ENCODE measurements around the gene TMEM132D. TPM values are rescaled to one million over a fixed set of nuclear protein-coding genes. Genes with fewer than 3 reads are reported as not detected.

TMEM132D gene
- total RNA-seq, 2 donors from 2014 or later, result 4.4 to 14.2 TPM

DNA sequence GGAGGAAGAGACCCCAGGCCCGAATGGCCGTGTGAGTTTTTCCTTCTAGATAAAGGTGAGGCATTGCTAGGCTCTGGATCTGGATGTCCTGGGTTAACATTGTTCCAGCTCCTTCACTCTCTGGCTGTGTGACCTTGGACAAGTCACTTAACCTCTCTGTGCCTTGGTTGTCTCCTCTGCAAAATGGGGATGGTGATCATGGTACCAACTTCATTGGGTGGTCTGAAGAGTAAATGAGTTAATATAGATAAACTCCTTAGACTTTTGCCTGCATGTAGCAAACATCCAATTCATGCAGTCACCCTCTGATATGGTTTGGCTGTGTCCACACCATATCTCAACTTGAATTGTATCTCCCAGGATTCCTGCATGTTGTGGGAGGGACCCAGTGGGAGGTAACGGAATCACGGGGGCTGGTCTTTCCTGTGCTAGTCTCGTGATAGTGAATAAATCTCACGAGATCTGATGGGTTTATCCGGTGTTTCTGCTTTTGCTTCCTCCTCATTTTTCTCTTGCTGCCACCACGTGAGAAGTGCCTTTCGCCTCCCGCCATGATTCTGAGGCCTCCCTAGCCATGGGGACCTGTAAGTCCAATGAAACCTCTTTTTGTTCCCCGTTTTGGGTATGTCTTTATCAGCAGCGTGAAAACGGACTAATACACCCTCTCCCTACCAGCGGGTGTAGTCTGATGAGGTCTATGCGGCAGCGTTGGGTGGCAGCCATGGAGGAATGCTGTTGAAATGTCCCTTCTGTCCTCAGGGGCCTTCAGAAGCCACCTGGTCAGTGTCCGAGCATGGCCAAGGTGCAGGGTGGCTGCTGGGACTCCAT lies 794.4 kb downstream of the TMEM132D start:
- Mint-ChIP-seq H3K27ac (no peak overlapping the region), H3K9me3 (peaks cover 11% of the 10 kb centered on the region), H3K27me3 (ENCODE audit: insufficient read depth) (no peaks in the 10 kb centered on the region), H3K4me1 (no peaks in the 10 kb centered on the region), H3K4me3 (no peak overlapping the region), H3K36me3 (ENCODE audit: low read depth) (peaks cover 9% of the 10 kb centered on the region)
- WGBS, 2 experiments (ENCODE audit: insufficient coverage in 1 of 2, insufficient read length in 1 of 2), result 91 to 96% methylated on average over 14 to 17 of the region's 17 CpGs
- no peaks in the 10 kb centered on the region for H3K36me3 ChIP-seq (ENCODE audit: control insufficient read depth, insufficient read depth, low read length)
- TF ChIP-seq, protein P1, sequence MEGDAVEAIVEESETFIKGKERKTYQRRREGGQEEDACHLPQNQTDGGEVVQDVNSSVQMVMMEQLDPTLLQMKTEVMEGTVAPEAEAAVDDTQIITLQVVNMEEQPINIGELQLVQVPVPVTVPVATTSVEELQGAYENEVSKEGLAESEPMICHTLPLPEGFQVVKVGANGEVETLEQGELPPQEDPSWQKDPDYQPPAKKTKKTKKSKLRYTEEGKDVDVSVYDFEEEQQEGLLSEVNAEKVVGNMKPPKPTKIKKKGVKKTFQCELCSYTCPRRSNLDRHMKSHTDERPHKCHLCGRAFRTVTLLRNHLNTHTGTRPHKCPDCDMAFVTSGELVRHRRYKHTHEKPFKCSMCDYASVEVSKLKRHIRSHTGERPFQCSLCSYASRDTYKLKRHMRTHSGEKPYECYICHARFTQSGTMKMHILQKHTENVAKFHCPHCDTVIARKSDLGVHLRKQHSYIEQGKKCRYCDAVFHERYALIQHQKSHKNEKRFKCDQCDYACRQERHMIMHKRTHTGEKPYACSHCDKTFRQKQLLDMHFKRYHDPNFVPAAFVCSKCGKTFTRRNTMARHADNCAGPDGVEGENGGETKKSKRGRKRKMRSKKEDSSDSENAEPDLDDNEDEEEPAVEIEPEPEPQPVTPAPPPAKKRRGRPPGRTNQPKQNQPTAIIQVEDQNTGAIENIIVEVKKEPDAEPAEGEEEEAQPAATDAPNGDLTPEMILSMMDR (conservative IDR thresholded peaks at IDR 0.05), result no peak
- peak; percentile 41 for DNase-seq
- no peak overlapping the region for H3K4me3 ChIP-seq (ENCODE audit: low read length)
- H3K27me3 ChIP-seq (ENCODE audit: control insufficient read depth, insufficient read depth, low read length, poor library complexity, severe bottlenecking), result no peaks in the 10 kb centered on the region
- H3K4me1 ChIP-seq (ENCODE audit: control insufficient read depth, insufficient read depth, low read length), result no peaks in the 10 kb centered on the region
- H3K9ac ChIP-seq (ENCODE audit: extremely low read depth, low read length, poor library complexity, severe bottlenecking), result no peak overlapping the region
- H3K27ac ChIP-seq (ENCODE audit: low read depth, low read length), result no peak overlapping the region
- peaks cover 7% of the 10 kb centered on the region for H3K9me3 ChIP-seq (ENCODE audit: control insufficient read depth, low read length)

DNA sequence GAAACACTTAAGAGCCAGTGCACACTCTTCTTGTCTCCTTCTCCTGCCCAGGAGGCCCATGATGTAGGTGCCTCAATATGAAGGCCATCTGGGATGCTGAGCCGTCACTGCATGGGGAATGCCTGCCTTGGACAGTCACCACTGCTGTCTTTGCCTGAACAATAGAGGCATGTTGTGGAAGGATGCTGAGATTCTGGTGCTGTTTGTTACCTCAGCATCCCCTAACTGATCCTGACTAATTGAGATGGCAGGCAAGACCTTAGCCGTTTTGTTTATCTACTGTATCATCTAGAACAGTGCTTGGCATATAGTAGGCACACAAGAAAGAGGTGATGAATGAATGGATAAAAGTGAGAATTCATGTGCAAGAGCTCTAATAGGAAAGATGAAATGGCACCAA lies 797.1 kb downstream of the TMEM132D start:
- peak; percentile 28 for DNase-seq
- TF ChIP-seq, protein P1 (conservative IDR thresholded peaks at IDR 0.05), result no peak
- Histone ChIP-seq H3K4me3 (ENCODE audit: low read length) (no peak overlapping the region), H3K4me1 (ENCODE audit: control insufficient read depth, insufficient read depth, low read length) (no peaks in the 10 kb centered on the region), H3K36me3 (ENCODE audit: control insufficient read depth, insufficient read depth, low read length) (no peaks in the 10 kb centered on the region), H3K9ac (ENCODE audit: extremely low read depth, low read length, poor library complexity, severe bottlenecking) (no peak overlapping the region), H3K27me3 (ENCODE audit: control insufficient read depth, insufficient read depth, low read length, poor library complexity, severe bottlenecking) (no peaks in the 10 kb centered on the region), H3K9me3 (ENCODE audit: control insufficient read depth, low read length) (peaks cover 7% of the 10 kb centered on the region), H3K27ac (ENCODE audit: low read depth, low read length) (no peak overlapping the region)
- Mint-ChIP-seq H3K4me1 (peaks cover 4% of the 10 kb centered on the region), H3K9me3 (peaks cover 11% of the 10 kb centered on the region), H3K36me3 (ENCODE audit: low read depth) (peaks cover 9% of the 10 kb centered on the region), H3K27ac (no peak overlapping the region), H3K4me3 (no peak overlapping the region), H3K27me3 (ENCODE audit: insufficient read depth) (no peaks in the 10 kb centered on the region)
- WGBS, 2 experiments (ENCODE audit: insufficient coverage in 1 of 2, insufficient read length in 1 of 2), result 92 to 100% methylated on average over 1 to 2 of the region's 2 CpGs

DNA sequence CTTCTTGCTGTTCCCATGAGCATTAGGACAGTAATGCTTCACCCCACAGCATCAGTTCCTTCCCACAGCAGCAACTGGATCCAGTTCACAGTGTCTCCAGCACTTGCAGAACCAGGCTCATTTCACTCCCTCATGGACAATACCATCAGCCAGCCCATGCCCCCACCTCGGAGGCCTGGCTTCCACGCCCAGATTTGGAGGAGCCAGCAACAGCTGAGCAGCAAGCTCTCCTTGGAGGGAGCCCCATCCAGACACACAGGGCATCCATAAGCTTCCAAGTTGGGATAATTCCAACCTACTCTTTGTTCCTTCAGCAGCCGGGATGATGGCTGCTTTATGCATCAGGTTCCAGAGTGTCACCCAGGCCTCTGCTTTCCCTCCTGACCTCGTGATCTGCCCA lies 800.6 kb downstream of the TMEM132D start:
- WGBS, 2 experiments (ENCODE audit: insufficient coverage in 1 of 2, insufficient read length in 1 of 2), result 83 to 89% methylated on average over 3 to 4 of the region's 4 CpGs
- H3K27me3 ChIP-seq (ENCODE audit: control insufficient read depth, insufficient read depth, low read length, poor library complexity, severe bottlenecking), result no peaks in the 10 kb centered on the region
- no peaks in the 10 kb centered on the region for H3K27me3 Mint-ChIP-seq (ENCODE audit: insufficient read depth)
- H3K4me1 ChIP-seq (ENCODE audit: control insufficient read depth, insufficient read depth, low read length), result no peaks in the 10 kb centered on the region
- peaks cover 7% of the 10 kb centered on the region for H3K9me3 ChIP-seq (ENCODE audit: control insufficient read depth, low read length)
- H3K36me3 ChIP-seq (ENCODE audit: control insufficient read depth, insufficient read depth, low read length), result no peaks in the 10 kb centered on the region
- peaks cover 8% of the 10 kb centered on the region for H3K36me3 Mint-ChIP-seq (ENCODE audit: low read depth)
- no peak overlapping the region for H3K9ac ChIP-seq (ENCODE audit: extremely low read depth, low read length, poor library complexity, severe bottlenecking)
- TF ChIP-seq, protein P1 (conservative IDR thresholded peaks at IDR 0.05), result no peak
- H3K27ac ChIP-seq (ENCODE audit: low read depth, low read length), result no peak overlapping the region
- no peak overlapping the region for H3K4me3 Mint-ChIP-seq
- no peak overlapping the region for H3K27ac Mint-ChIP-seq
- H3K4me3 ChIP-seq (ENCODE audit: low read length), result no peak overlapping the region
- DNase-seq, result peak; percentile 30
- peaks cover 6% of the 10 kb centered on the region for H3K9me3 Mint-ChIP-seq
- peaks cover 12% of the 10 kb centered on the region for H3K4me1 Mint-ChIP-seq
